Neural progenitor cell (in vitro differentiated cells): ENCODE data around the gene MCUB. TPM values are rescaled to one million over a fixed set of nuclear protein-coding genes. Genes with fewer than 3 reads are reported as not detected.

Experiments
- DNase-seq: peaks from one replicate; pipeline ENCODE4 v3.0.0-alpha.2; 2016; ENCODE audit warnings: low spot score
- H2AFZ ChIP-seq: fragments of 200-600 bp; sonication (generic); replicated peaks from 2 replicates; pipeline ENCODE4 v1.6.1; 2016; ENCODE audit warnings: antibody characterized with exemption
- H3F3A ChIP-seq: fragments of 200-600 bp; sonication (generic); 2 replicates; pipeline ENCODE4 v1.6.1; 2016; ENCODE audit warnings: antibody characterized with exemption, low read depth
- H3K27ac ChIP-seq: fragments of 200-600 bp; sonication (generic); 2 replicates; pipeline ENCODE4 v1.5.1; 2016; ENCODE audit warnings: mild to moderate bottlenecking
- H3K27me3 ChIP-seq: fragments of 200-600 bp; sonication (generic); 2 replicates; pipeline ENCODE4 v1.6.1; 2016; ENCODE audit warnings: mild to moderate bottlenecking, moderate library complexity
- H3K36me3 ChIP-seq: fragments of 200-600 bp; sonication (generic); 2 replicates; pipeline ENCODE4 v1.5.1; 2016
- H3K4me1 ChIP-seq: fragments of 200-600 bp; sonication (generic); 2 replicates; pipeline ENCODE4 v1.6.1; 2016; ENCODE audit warnings: mixed run types
- H3K4me2 ChIP-seq: fragments of 200-600 bp; sonication (generic); 2 replicates; pipeline ENCODE4 v1.6.1; 2016
- H3K4me3 ChIP-seq: fragments of 200-600 bp; sonication (generic); 2 replicates; pipeline ENCODE4 v1.5.1; 2016
- H3K79me2 ChIP-seq: fragments of 200-600 bp; sonication (generic); 2 replicates; pipeline ENCODE4 v1.6.1; 2016; ENCODE audit warnings: low read depth
- H3K9ac ChIP-seq: fragments of 200-600 bp; sonication (generic); 2 replicates; pipeline ENCODE4 v1.6.1; 2016
- H3K9me3 ChIP-seq: fragments of 200-600 bp; sonication (generic); 2 replicates; pipeline ENCODE4 v1.5.1; 2016; ENCODE audit warnings: low read depth
- H4K20me1 ChIP-seq: fragments of 200-600 bp; sonication (generic); 2 replicates; pipeline ENCODE4 v1.6.1; 2016; ENCODE audit warnings: low read depth
- H3K27ac Mint-ChIP-seq: 3 replicates; pipeline ENCODE4 v1.8.0; 2021; ENCODE audit warnings: mixed read lengths
- H3K27me3 Mint-ChIP-seq: 2 replicates; pipeline ENCODE4 v1.8.0; 2022; ENCODE audit warnings: low read depth, mild to moderate bottlenecking, inconsistent platforms, moderate library complexity, mixed read lengths; ENCODE audit not compliant: insufficient read depth
- H3K36me3 Mint-ChIP-seq: 3 replicates; pipeline ENCODE4 v1.8.0; 2021; ENCODE audit warnings: mixed read lengths
- H3K4me1 Mint-ChIP-seq: 3 replicates; pipeline ENCODE4 v1.8.0; 2021; ENCODE audit warnings: mixed read lengths
- H3K4me3 Mint-ChIP-seq: 3 replicates; pipeline ENCODE4 v1.8.0; 2021; ENCODE audit warnings: mild to moderate bottlenecking, moderate library complexity, mixed read lengths
- H3K9me3 Mint-ChIP-seq: 3 replicates; pipeline ENCODE4 v1.8.0; 2020; ENCODE audit warnings: mixed read lengths
- CTCF ChIP-seq: fragments of 200-600 bp; sonication (generic); IDR thresholded peaks from 2 replicates; pipeline ENCODE4 v1.5.1; 2017; ENCODE audit warnings: antibody characterized with exemption, mild to moderate bottlenecking
- EZH2 ChIP-seq: fragments of 200-600 bp; sonication (generic); IDR thresholded peaks from 2 replicates; pipeline ENCODE4 v1.6.1; 2017; ENCODE audit warnings: antibody characterized with exemption, mild to moderate bottlenecking, moderate library complexity
- EZH2phosphoT487 ChIP-seq: fragments of 200-600 bp; sonication (generic); IDR thresholded peaks from 2 replicates; pipeline ENCODE4 v1.6.1; 2017; ENCODE audit warnings: antibody characterized with exemption
- total RNA-seq: library from RNA; depleted of rRNA; stranded (reverse); fragments of >200 nt; gene quantifications from 2 replicates; pipeline ENCODE4 v1.2.3, GENCODE V29; 2015; ENCODE audit warnings: low replicate concordance

MCUB gene
- total RNA-seq, 1 donor from 2014 or later, result 30.5 TPM

DNA sequence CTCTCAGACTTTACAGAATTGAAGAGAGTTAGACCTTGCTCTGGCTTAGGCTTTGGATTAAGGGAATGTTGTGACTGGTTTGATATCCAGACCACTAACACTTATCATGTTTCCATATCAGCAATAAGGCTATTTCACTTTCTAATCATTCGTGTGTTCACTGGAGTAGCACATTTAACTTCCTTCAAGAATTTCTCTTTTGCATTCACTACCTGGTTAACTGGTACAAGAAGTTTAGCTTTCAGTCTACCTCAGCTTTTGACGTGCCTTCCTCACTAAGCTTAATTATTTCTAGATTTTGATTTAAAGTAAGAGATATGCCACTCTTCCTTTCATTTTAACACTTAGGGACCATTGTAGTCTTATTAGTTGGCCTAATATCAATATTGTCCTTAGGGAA lies 80.6 kb downstream of the MCUB start:
- H3K9me3 Mint-ChIP-seq, result peaks cover 14% of the 10 kb centered on the region
- H3K27me3 ChIP-seq, result no peaks in the 10 kb centered on the region
- no peaks in the 10 kb centered on the region for H3K4me1 Mint-ChIP-seq
- no peak overlapping the region for H3K9ac ChIP-seq
- TF ChIP-seq CTCF (no peak), EZH2 (no peak), EZH2phosphoT487 (no peak)
- no peaks in the 10 kb centered on the region for H3K27me3 Mint-ChIP-seq
- H3K9me3 ChIP-seq, result no peaks in the 10 kb centered on the region
- H3K27ac ChIP-seq, result no peak overlapping the region
- H2AFZ ChIP-seq, result no peak overlapping the region
- no peak overlapping the region for H3K4me3 Mint-ChIP-seq
- H3K36me3 ChIP-seq, result no peaks in the 10 kb centered on the region
- DNase-seq, result no peak
- no peak overlapping the region for H3K4me2 ChIP-seq
- H3K27ac Mint-ChIP-seq, result no peak overlapping the region
- no peaks in the 10 kb centered on the region for H4K20me1 ChIP-seq
- H3K4me3 ChIP-seq, result no peak overlapping the region
- no peaks in the 10 kb centered on the region for H3F3A ChIP-seq
- no peaks in the 10 kb centered on the region for H3K79me2 ChIP-seq
- H3K36me3 Mint-ChIP-seq, result peaks cover 9% of the 10 kb centered on the region
- no peaks in the 10 kb centered on the region for H3K4me1 ChIP-seq

DNA sequence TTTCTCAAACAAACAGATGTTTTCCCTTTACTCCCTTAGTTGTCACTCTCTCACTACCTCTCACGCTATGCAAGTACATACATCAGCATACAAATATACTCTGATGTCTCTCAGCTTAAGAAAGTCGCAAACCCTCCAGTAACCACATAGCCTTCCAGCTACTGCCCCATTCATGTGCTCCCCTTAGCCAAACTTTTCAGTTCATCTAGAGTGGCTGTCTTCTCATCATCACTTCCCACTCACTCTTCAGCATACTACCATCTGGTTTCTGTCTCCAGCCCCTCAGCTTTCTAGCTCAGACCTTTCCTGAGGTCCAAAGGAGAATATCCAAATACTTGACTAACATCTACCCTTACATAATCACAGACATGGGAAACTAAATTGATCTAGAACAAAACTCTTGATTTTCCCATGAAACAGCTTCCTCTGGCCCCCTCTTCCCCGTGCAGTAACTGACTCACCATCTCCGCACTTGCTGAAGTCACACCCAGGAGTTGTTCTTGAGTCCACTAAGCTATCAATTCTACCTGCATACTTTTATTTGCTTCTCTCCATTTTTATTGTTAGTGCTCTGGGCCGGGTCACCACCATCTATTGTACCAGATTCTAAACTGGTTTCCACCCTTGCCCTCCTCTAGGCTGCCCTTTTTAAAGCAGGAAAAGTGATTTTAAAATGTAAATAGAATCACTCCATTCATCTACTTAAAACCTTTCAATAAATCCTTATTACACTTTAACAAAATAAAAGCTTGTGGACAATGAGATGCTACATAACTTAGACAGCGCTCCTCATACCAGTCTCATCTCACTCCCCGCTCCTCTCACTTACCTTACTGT lies 86.0 kb downstream of the MCUB start:
- Histone ChIP-seq H3K4me3 (no peak overlapping the region), H3K4me2 (no peak overlapping the region), H3K9me3 (peaks cover 6% of the 10 kb centered on the region), H3K36me3 (no peaks in the 10 kb centered on the region), H3K27ac (no peak overlapping the region), H4K20me1 (no peaks in the 10 kb centered on the region), H3K4me1 (no peaks in the 10 kb centered on the region), H3F3A (no peaks in the 10 kb centered on the region), H3K9ac (no peak overlapping the region), H2AFZ (no peak overlapping the region), H3K79me2 (no peaks in the 10 kb centered on the region), H3K27me3 (no peaks in the 10 kb centered on the region)
- TF ChIP-seq EZH2phosphoT487 (no peak), EZH2 (no peak), CTCF (no peak)
- Mint-ChIP-seq H3K36me3 (peaks cover 3% of the 10 kb centered on the region), H3K4me3 (no peak overlapping the region), H3K4me1 (peaks cover 4% of the 10 kb centered on the region), H3K27me3 (no peaks in the 10 kb centered on the region), H3K27ac (no peak overlapping the region), H3K9me3 (peaks cover 13% of the 10 kb centered on the region)
- no peak for DNase-seq

GRCh38 chr4:109648266-109648996 lies 88.4 kb downstream of the MCUB start:
- Mint-ChIP-seq H3K36me3 (peaks cover 6% of the 10 kb centered on the region), H3K4me1 (peaks cover 4% of the 10 kb centered on the region), H3K27ac (no peak overlapping the region), H3K4me3 (no peak overlapping the region), H3K9me3 (peaks cover 30% of the 10 kb centered on the region), H3K27me3 (peaks cover 4% of the 10 kb centered on the region)
- TF ChIP-seq CTCF (no peak), EZH2phosphoT487 (no peak), EZH2 (no peak)
- no peaks in the 10 kb centered on the region for H3F3A ChIP-seq
- peaks cover 6% of the 10 kb centered on the region for H3K9me3 ChIP-seq
- no peaks in the 10 kb centered on the region for H3K36me3 ChIP-seq
- no peak overlapping the region for H3K27ac ChIP-seq
- H2AFZ ChIP-seq, result no peak overlapping the region
- H3K27me3 ChIP-seq, result no peaks in the 10 kb centered on the region
- H3K4me2 ChIP-seq, result no peak overlapping the region
- H4K20me1 ChIP-seq, result no peaks in the 10 kb centered on the region
- no peaks in the 10 kb centered on the region for H3K4me1 ChIP-seq
- H3K9ac ChIP-seq, result no peak overlapping the region
- no peak overlapping the region for H3K4me3 ChIP-seq
- no peaks in the 10 kb centered on the region for H3K79me2 ChIP-seq
- no peak for DNase-seq
